Measurements from ENCODE around the gene DDX59.

GRCh38 chr1:200644021-200644420, 25.7 kb downstream of the DDX59 start:
- TF ChIP-seq CTCF (IDR thresholded peaks at IDR 0.05) (no peak), POLR2A (IDR thresholded peaks at IDR 0.05) (no peak), POLR2AphosphoS5 (IDR thresholded peaks at IDR 0.05) (no peak)

Measured in gastroesophageal sphincter (tissue), 3 donors.